ENCODE results near the gene CBX5.
"Not testable (repeated sequence)": the region's sequence is repeated elsewhere in the genome, so short reads cannot be mapped to it uniquely, and the experiment has no call there.

The CBX5 gene

DNA sequence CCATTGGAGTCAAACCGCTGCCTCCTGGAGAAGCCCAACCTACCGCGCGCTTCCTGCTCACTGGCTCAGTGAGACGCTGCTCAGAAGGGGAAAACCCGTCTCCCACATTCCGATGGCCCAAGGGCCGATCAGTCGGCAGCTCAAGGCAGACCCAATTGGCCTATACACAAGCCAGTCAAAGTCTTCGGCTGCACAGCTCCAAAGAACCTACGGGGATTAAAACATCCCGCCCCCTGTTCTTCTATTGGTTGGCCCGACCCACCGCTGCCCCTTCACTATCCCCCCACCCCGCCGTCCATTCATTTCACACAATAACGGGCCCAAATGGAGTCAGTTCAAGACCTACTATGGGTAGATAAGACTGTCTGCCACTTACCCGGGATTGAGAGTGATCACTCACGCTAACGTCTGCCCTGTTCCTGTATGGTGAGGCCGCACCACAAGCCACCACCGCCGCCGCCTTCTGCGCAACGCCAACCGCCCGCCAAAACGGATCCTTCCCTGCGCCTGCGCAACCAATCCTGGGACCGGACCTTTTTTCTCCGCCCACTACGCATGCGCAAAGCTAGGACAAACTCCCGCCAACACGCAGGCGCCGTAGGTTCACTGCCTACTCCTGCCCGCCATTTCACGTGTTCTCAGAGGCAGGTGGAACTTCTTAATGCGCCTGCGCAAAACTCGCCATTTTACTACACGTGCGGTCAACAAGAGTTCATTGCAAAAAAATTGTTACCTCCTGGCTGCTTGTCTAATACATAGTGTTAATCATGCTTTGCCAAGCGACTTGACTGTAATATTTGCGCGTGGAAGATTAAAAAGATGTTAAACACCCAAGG lies at the start of gene CBX5:
Gene CBX5 (minus strand): TSS at position 491 of the 836 bp plus-strand sequence. CDS start 22,472 bp downstream, outside the sequence.
- ATAC-seq, result peak; percentile 74 to 76

DNA sequence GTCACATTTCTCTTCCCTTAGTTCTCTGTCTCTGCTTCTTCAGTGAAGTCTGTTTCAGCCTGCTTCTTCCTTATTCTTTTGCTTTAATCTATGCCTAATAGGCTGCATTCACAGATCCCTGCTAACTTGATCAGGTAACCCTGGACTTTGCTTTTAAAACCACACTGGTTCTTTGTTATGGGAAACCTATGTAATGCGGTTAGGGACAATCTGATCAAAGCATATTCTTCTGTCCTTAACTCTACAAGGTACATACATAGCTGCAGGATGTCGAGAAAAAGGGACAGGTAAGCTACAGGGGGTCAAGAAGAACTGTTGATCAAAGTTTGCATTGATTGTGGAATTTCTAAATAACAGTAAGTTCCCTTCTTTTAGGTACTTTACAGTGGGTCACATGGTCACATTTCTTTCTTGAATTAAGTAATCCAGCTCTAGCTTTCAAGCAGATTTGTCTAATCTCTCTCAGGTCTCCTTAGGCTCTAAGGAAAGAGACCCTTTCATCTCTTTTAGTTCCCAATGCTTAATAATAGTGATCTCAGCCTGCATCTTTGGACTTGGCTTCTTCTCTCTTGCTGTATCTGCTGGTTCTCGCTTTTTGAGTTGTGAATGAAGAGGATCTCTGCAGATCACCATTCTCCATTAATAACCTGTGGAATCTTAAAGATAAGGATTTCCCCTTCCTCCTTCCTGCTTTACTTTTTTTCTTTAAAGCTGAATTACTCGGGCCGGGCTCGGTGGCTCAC lies 48.8 kb upstream of the CBX5 start:
- ATAC-seq, result no peak

DNA sequence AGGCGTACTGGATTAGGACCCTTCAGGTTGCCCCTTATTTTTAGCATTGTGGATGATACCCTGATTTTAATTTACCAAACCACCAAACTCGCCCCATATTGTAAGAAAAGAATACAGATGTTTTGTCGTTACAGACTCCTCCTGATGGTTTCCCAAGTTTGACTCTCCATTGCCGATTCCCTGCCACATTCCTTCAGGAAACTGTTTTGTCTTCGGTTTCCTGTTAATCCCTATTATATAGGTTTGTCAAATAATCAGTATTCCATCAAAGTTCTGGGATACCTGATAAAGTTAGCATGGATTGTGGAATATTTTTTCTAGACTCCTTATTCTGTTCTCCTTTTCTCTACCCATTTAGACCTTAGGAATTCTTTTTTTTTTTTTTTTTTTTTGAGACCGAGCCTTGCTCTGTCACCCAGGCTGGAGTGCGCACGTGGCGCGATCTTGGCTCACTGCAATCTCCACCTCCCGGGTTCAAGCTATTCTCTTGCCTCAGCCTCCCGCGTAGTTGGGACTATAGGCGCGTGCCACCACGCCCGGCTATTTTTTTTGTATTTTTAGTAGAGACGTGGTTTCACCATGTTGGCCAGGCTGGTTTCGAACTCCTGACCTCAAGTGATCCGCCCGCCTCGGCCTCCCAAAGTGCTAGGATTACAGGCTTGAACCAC lies 45.7 kb upstream of the CBX5 start:
- not testable (repeated sequence) for ATAC-seq

DNA sequence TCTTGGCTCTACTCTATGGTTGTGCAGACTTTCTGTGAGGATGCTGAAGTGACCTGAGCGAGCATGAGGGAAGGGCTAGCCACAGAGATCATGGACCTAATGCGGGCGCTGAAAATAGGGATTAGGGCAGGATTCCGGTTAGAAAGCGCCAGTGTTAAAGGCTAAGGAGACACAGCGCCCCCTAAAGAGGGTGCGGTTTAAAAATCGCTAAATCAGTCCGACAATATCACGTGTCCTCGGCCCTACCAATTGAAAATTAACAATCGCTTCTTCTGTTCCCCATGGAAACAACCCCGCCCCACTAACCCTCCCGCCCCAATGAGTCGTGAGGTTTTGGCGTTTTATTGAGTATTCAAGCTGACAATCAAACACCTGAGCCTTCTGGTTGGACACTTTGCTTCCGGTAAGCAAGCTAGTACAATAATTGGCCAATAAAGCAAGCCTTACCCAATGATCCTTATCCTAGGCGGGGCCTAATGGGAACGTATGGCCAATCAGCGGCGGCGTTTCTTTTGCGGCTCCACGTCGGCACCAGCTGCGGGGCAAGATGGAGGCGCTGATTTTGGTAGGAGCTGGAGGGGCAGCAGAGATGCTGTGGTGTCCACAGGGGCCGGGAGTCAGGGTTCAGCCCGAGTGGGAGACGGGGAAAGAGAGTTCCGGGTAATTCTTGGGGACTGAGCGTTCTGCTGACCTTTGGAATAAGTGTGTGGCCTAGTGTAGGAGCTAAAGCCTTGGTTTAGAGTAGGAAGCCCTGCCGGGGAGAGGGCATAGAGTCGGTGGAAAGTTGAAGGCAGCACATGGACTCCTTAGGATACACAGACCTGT lies 44.9 kb upstream of the CBX5 start, which contains the start of gene COPZ1:
Gene COPZ1 (plus strand): TSS at position 515 of the 825 bp plus-strand sequence. CDS start 33 bp downstream, at position 548.
- ATAC-seq, result peak; percentile 98 to 99

- no peak for ATAC-seq
Observed at GRCh38 chr12:54321363-54321762, 41.4 kb upstream of the CBX5 start.

DNA sequence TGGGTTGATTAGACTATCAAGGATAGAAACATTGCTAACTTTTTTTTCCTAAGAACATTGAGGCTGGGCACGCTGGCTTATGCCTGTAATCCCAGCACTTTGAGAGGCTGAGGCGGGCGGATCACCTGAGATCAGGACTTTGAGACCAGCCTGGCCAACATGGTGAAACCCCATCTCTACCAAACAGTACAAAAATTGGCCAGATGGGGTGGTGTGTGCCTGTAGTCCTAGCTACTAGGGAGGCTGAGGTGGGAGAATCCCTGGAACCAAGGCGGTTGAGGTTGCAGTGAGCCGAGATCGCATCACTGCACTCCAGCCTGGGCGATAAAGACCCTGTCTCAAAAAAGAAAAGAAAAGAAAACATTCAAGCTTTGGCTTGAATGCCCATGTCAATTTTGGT lies 32.4 kb upstream of the CBX5 start:
- ATAC-seq, result not testable (repeated sequence)

DNA sequence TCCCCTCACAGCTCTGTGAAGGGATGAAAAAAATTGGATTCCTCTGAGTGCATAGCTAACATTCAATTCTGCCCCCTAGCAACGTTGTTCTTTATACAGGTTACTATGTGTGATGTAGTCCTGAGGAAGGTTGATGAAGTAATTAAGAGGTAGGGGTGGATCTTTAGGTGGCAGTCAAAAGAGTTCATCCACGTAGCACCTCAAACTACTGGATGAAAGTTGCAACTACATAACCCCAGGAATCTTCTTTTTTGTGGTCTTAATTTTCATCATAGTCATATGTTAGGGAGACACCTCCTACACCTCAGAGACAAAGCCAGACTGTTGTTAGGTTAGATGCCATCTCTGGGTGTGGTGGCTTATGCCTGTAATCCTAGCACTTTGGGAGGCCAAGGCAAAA lies 31.1 kb upstream of the CBX5 start:
- ATAC-seq, result no peak

DNA sequence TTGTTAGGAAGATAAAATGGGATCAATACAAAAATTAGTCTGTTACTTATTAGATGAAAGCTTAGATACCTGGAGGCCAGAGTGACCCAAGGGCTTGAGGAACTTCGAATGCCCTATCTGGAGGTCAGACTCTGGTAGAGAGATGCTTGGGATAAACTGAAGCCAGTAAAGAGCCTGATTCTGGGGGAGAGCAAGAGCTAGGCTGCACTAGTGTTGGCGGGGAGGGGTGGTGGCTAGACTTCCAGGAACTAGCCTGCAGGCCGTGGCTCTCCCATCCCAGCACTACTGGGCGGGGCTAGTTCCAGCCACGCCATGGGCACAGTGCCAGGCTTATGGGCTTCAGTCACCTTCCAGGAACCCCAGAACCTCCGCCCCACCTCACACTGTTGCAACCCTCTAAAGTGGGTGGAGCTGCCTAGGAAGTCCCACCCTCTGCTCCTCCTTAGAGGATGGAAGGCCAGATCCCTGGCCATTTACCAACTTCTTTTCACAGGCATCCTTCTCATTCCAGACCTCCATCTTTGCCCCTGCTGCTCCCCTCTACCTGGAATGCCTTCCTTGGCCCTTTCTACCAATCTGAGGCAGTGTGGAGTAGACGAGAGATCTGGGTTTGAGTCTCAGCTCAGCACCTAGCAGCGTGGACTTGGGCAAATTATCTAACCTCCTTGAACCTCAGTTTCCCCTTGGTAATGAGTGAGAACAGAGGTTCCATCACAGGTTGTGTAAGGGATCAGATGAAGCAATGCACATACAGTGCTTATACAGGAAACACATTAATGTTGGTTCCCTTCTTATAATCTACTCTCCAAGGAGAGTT lies 27.2 kb upstream of the CBX5 start:
- ATAC-seq, result no peak

GRCh38 chr12:54304187-54304810 lies 24.4 kb upstream of the CBX5 start:
- ATAC-seq, result peak; percentile 12 to 13

GRCh38 chr12:54303640-54304039 lies 23.7 kb upstream of the CBX5 start:
- no peak for ATAC-seq

- ATAC-seq, result no peak
Observed at GRCh38 chr12:54301428-54302048, 21.6 kb upstream of the CBX5 start.

- ATAC-seq, result peak; percentile 57 to 61
Observed at GRCh38 chr12:54300732-54301427, 21.0 kb upstream of the CBX5 start, which contains the start of gene NFE2. TSS of gene NFE2 (minus strand) at chr12:54301015. CDS start at chr12:54295248, 5,767 bp downstream.

- ATAC-seq, result no peak
Observed at GRCh38 chr12:54300225-54300731, 20.4 kb upstream of the CBX5 start.

DNA sequence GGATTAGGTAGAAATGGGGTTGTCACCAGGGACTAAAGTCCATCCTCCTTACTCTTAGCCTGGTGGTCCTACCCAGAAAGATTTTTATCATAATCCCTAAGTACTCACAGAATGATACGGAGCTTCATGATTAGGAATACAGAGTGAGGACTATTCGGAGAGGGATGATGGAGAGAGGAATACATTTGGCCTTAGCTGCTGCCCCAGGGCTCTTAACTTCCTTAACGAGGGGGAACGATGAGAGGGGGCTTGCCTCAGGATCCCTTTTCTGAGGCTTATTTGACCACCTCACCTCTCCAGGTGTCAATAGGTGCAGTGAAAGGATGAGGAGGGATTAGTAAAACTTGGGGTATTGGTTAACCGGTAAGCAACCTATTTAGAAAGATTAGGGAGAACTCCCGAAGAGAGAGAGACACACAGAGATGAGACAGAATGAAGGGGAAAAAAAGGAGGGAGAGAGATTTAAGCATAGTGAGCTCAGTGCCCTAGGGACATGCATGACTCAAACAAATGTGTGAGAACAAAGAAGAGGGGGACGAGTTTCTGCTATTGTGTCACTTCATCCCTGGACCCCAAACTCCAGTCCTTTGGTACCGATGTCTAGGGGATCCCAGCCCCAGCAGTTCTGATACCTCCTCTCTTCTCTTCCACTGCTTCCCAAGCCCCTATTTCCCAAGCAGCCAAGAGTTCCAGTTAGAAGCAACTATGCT lies 19.7 kb upstream of the CBX5 start:
- ATAC-seq, result no peak

DNA sequence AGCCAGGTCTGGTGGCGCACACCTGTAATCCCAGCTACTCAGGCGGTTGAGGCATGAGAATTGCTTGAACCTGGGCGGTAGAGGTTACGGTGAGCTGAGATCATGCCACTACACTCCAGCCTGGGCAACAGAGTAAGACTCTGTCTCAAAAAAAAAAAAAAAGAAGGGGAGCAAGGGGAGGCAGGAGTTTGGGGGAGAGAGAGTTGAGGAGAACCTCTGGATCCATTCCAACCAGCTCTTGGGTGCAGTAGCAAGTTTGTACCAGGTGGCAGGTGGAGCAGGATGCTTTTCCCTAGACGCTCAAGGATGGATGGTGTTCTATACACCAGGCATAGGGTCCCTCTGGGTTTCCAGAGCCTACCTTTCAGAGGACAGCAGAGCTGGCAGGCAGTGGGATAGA lies 19.0 kb upstream of the CBX5 start:
- no peak for ATAC-seq

- no peak for ATAC-seq
Observed at GRCh38 chr12:54296393-54297099, 16.6 kb upstream of the CBX5 start.

GRCh38 chr12:54294953-54295566 lies 15.1 kb upstream of the CBX5 start:
- ATAC-seq, result no peak

All from activated CD4-positive, CD25-positive, alpha-beta regulatory T cell treated with anti-CD3 and anti-CD28 coated beads, Interleukin-2, amount 50 U/mL, for 24 hours (primary cell).